ENCODE measurements around the gene ZBED1. TPM values are rescaled to one million over a fixed set of nuclear protein-coding genes. Genes with fewer than 3 reads are reported as not detected.
A peak's percentile ranks its signal among the peaks of the same experiment; 100 is the strongest.
"Not testable (repeated sequence)": the region's sequence is repeated elsewhere in the genome, so short reads cannot be mapped to it uniquely, and the experiment has no call there.

The ZBED1 gene
- total RNA-seq, 2 donors from 2014 or later: 19.2 to 33.4 TPM

- Mint-ChIP-seq H3K27ac (no peak overlapping the region), H3K9me3 (no peaks in the 10 kb centered on the region), H3K36me3 (peaks cover 11 to 15% of the 10 kb centered on the region in 2 donors)
- ATAC-seq (no peak), DNase-seq (ENCODE audit: low spot score in 2 of 2) (no peak)
Measured at GRCh38 chrX:2487366-2487765, 13.4 kb downstream of the ZBED1 start.

GRCh38 chrX:2486476-2487133 is 14.2 kb downstream of the ZBED1 start:
- Mint-ChIP-seq H3K9me3 (no peaks in the 10 kb centered on the region), H3K27ac (no peak overlapping the region), H3K36me3 (peaks cover 11% of the 10 kb centered on the region in 2 donors)
- DNase-seq (ENCODE audit: low spot score in 2 of 2): no peak
- no peak for ATAC-seq

GRCh38 chrX:2485789-2486345 is 14.9 kb downstream of the ZBED1 start:
- H3K36me3 Mint-ChIP-seq: peaks cover 6% of the 10 kb centered on the region in 2 donors
- ATAC-seq (no peak), DNase-seq (ENCODE audit: low spot score in 2 of 2) (no peak)
- H3K27ac Mint-ChIP-seq: peak overlapping the region; percentile 4 to 30
- H3K9me3 Mint-ChIP-seq: no peaks in the 10 kb centered on the region

GRCh38 chrX:2484721-2485648 is 15.8 kb downstream of the ZBED1 start:
- DNase-seq (ENCODE audit: low spot score in 2 of 2) (no peak), ATAC-seq (no peak)
- Mint-ChIP-seq H3K27ac (peak overlapping the region; percentile 30 to 92), H3K9me3 (peaks cover 3% of the 10 kb centered on the region in 2 donors), H3K36me3 (peaks cover 3 to 4% of the 10 kb centered on the region in 2 donors)

GRCh38 chrX:2484256-2484655 is 16.5 kb downstream of the ZBED1 start:
- no peak overlapping the region for H3K27ac Mint-ChIP-seq
- peaks cover 6 to 8% of the 10 kb centered on the region in 2 donors for H3K9me3 Mint-ChIP-seq
- peaks cover 9% of the 10 kb centered on the region in 2 donors for H3K36me3 Mint-ChIP-seq
- no peak for DNase-seq (ENCODE audit: low spot score in 2 of 2)
- no peak for ATAC-seq

- ATAC-seq: no peak
- no peak for DNase-seq (ENCODE audit: low spot score in 2 of 2)
- peaks cover 9% of the 10 kb centered on the region in 2 donors for H3K36me3 Mint-ChIP-seq
- H3K9me3 Mint-ChIP-seq: peaks cover 6 to 8% of the 10 kb centered on the region in 2 donors
- H3K27ac Mint-ChIP-seq: no peak overlapping the region
Measured at GRCh38 chrX:2483398-2484060, 17.2 kb downstream of the ZBED1 start.

GRCh38 chrX:2481597-2481996 is 19.2 kb downstream of the ZBED1 start:
- ATAC-seq; DNase-seq (ENCODE audit: low spot score in 2 of 2); H3K27ac Mint-ChIP-seq; H3K36me3 Mint-ChIP-seq; H3K9me3 Mint-ChIP-seq: not testable (repeated sequence)

- DNase-seq (ENCODE audit: low spot score in 2 of 2); ATAC-seq; H3K9me3 Mint-ChIP-seq; H3K27ac Mint-ChIP-seq; H3K36me3 Mint-ChIP-seq: not testable (repeated sequence)
Measured at GRCh38 chrX:2479982-2480381, 20.8 kb downstream of the ZBED1 start.

- Mint-ChIP-seq H3K27ac (no peak overlapping the region), H3K9me3 (peaks cover 6 to 8% of the 10 kb centered on the region in 2 donors), H3K36me3 (peaks cover 9% of the 10 kb centered on the region in 2 donors)
- DNase-seq (ENCODE audit: low spot score in 2 of 2) (no peak), ATAC-seq (no peak)
Measured at GRCh38 chrX:2479420-2479780, 21.4 kb downstream of the ZBED1 start.

- peaks cover 9% of the 10 kb centered on the region in 2 donors for H3K36me3 Mint-ChIP-seq
- no peak for ATAC-seq
Measured at GRCh38 chrX:2478546-2479419, 22.0 kb downstream of the ZBED1 start.

GRCh38 chrX:2477313-2477712 is 23.5 kb downstream of the ZBED1 start:
- ATAC-seq; H3K36me3 Mint-ChIP-seq; DNase-seq (ENCODE audit: low spot score in 2 of 2); H3K9me3 Mint-ChIP-seq; H3K27ac Mint-ChIP-seq: not testable (repeated sequence)

More at GRCh38 chrX:2478546-2479419, 22.0 kb downstream of the ZBED1 start:
- no peak overlapping the region for H3K27ac Mint-ChIP-seq
- no peak for DNase-seq (ENCODE audit: low spot score in 2 of 2)
- peaks cover 6 to 8% of the 10 kb centered on the region in 2 donors for H3K9me3 Mint-ChIP-seq

- DNase-seq (ENCODE audit: low spot score in 2 of 2) (no peak), ATAC-seq (no peak)
- Mint-ChIP-seq H3K36me3 (peaks cover 8% of the 10 kb centered on the region in 2 donors), H3K9me3 (peaks cover 5 to 7% of the 10 kb centered on the region in 2 donors), H3K27ac (no peak overlapping the region)
Measured at GRCh38 chrX:2474963-2475726, 25.6 kb downstream of the ZBED1 start.

GRCh38 chrX:2474280-2474962 is 26.4 kb downstream of the ZBED1 start:
- Mint-ChIP-seq H3K27ac (no peak overlapping the region), H3K36me3 (peaks cover 7 to 8% of the 10 kb centered on the region in 2 donors), H3K9me3 (peaks cover 4 to 5% of the 10 kb centered on the region in 2 donors)
- no peak for DNase-seq (ENCODE audit: low spot score in 2 of 2)
- no peak for ATAC-seq

- not testable (repeated sequence) for H3K9me3 Mint-ChIP-seq; H3K36me3 Mint-ChIP-seq; H3K27ac Mint-ChIP-seq; ATAC-seq; DNase-seq (ENCODE audit: low spot score in 2 of 2)
Measured at GRCh38 chrX:2473064-2473463, 27.7 kb downstream of the ZBED1 start.

GRCh38 chrX:2471641-2472040 is 29.1 kb downstream of the ZBED1 start:
- Mint-ChIP-seq H3K36me3 (peaks cover 7 to 8% of the 10 kb centered on the region in 2 donors), H3K9me3 (peaks cover 4 to 5% of the 10 kb centered on the region in 2 donors), H3K27ac (no peak overlapping the region)
- DNase-seq (ENCODE audit: low spot score in 2 of 2): no peak
- ATAC-seq: no peak
